H1 (cell line): ENCODE measurements around the gene CAMP. TPM values are rescaled to one million over a fixed set of nuclear protein-coding genes. Genes with fewer than 3 reads are reported as not detected.

Experiments
- TAF7 ChIP-seq: optimal IDR thresholded peaks from 2 replicates; pipeline ENCODE3; 2011; ENCODE audit warnings: low read depth, mild to moderate bottlenecking, inconsistent platforms, low read length, moderate library complexity, borderline replicate concordance
- polyA plus RNA-seq, 7 experiments: library from polyadenylated mRNA; depleted of rRNA in 3 of 7; stranded (reverse) in 5 of 7; unstranded in 2 of 7; fragments of >200 nt in 5 of 7; fragments of 200-250 nt in 2 of 7; gene quantifications; 1 replicate in 5 of 7; 2 replicates in 1 of 7; 4 replicates in 1 of 7; pipeline versions ENCODE4 v1.2.1 to v1.2.3, GENCODE V29; 2011 to 2013; ENCODE audit warnings: missing spikeins in 2 of 7, mixed read lengths in 2 of 7
- total RNA-seq: library from RNA; stranded (reverse); fragmentation: NEBNext Ultra II Directional; extraction: Animal tissue kit (Norgen Biotek cat#: 25700); gene quantifications from 2 replicates; pipeline ENCODE4 v1.2.1, GENCODE V29; 2021
- TF ChIP-seq, protein P1 (sequence below): IDR thresholded peaks from 2 replicates; pipeline ENCODE4 v1.6.1; 2012; ENCODE audit warnings: inconsistent platforms

Gene CAMP
- total and polyA plus RNA-seq, 2 of the 8 experiments (the other 6 are each of a cell fraction or from before 2014, with no cell fraction given), result not detected

DNA sequence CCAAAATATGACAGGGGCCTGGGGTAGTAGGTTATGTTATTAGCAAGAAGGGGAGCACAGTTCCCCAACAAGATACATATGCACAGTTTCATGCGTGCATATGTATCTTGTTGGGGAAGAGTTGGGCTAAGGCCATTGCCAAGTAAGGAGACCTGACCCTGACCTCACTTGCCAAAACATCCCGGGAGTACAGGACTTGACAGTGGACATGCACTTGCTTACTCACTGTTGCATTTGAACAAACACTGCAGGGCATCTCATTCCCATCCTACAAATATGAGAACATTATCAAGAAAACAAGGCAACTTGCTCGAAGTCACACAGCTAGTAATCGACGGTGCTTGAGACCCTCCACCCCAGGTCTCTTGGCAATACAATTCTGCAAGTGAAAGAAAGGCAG lies 4.8 kb upstream of the CAMP start (continued):
- TF ChIP-seq, protein P1, sequence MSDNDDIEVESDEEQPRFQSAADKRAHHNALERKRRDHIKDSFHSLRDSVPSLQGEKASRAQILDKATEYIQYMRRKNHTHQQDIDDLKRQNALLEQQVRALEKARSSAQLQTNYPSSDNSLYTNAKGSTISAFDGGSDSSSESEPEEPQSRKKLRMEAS, result no peak
- no peak for TF ChIP-seq TAF7
- TF ChIP-seq, all 59 proteins: peak for 0
